CD4-positive, alpha-beta T cell treated with Interleukin-17A for 1 hour (primary cell): ENCODE results near the gene RGMB.
A peak's percentile ranks its signal among the peaks of the same experiment; 100 is the strongest.

Source experiments
- DNase-seq: peaks from one replicate; pipeline ENCODE4 v3.0.0-alpha.2; 2020

The RGMB gene

GRCh38 chr5:98787131-98787719 lies 13.8 kb downstream of the RGMB start:
- no peak for DNase-seq

GRCh38 chr5:98789029-98789428 lies 15.6 kb downstream of the RGMB start:
- DNase-seq: no peak

GRCh38 chr5:98791001-98791519 lies 17.6 kb downstream of the RGMB start:
- DNase-seq: no peak

- DNase-seq: no peak
Measured at GRCh38 chr5:98791898-98792580, 18.6 kb downstream of the RGMB start.

GRCh38 chr5:98793223-98793622 lies 19.8 kb downstream of the RGMB start:
- no peak for DNase-seq

- no peak for DNase-seq
Measured at GRCh38 chr5:98794001-98794400, 20.5 kb downstream of the RGMB start.

- no peak for DNase-seq
Measured at GRCh38 chr5:98794414-98795080, 21.1 kb downstream of the RGMB start.

- DNase-seq: no peak
Measured at GRCh38 chr5:98795243-98795642, 21.8 kb downstream of the RGMB start.

- peak; percentile 67 for DNase-seq
Measured at GRCh38 chr5:98796197-98796972, 22.9 kb downstream of the RGMB start.

- DNase-seq: no peak
Measured at GRCh38 chr5:98798371-98798770, 24.9 kb downstream of the RGMB start.

GRCh38 chr5:98798847-98799246 lies 25.4 kb downstream of the RGMB start:
- DNase-seq: no peak

- no peak for DNase-seq
Measured at GRCh38 chr5:98804066-98804465, 30.6 kb downstream of the RGMB start.

- DNase-seq: no peak
Measured at GRCh38 chr5:98805070-98805469, 31.6 kb downstream of the RGMB start.

GRCh38 chr5:98807806-98808205 lies 34.3 kb downstream of the RGMB start:
- DNase-seq: no peak

- DNase-seq: no peak
Measured at GRCh38 chr5:98810206-98810605, 36.7 kb downstream of the RGMB start.

GRCh38 chr5:98813755-98814154 lies 40.3 kb downstream of the RGMB start:
- DNase-seq: no peak

- no peak for DNase-seq
Measured at GRCh38 chr5:98816582-98817222, 43.2 kb downstream of the RGMB start.

GRCh38 chr5:98825582-98826375 lies 52.3 kb downstream of the RGMB start:
- no peak for DNase-seq

GRCh38 chr5:98827161-98827560 lies 53.7 kb downstream of the RGMB start:
- DNase-seq: peak; percentile 31

- no peak for DNase-seq
Measured at GRCh38 chr5:98827588-98828284, 54.3 kb downstream of the RGMB start.

- DNase-seq: no peak
Measured at GRCh38 chr5:98836175-98836574, 62.7 kb downstream of the RGMB start.
